Erythroblast (primary cell): Measurements from ENCODE around the gene EFCC1.

ENCODE experiments used
- GATA1 ChIP-seq: IDR thresholded peaks from 2 replicates; pipeline ENCODE4 v1.6.1; 2011; ENCODE audit warnings: low read depth, mild to moderate bottlenecking, control low read depth, low read length, moderate library complexity
- POLR2A ChIP-seq: IDR thresholded peaks from 2 replicates; pipeline ENCODE4 v1.6.1; 2011; ENCODE audit warnings: mild to moderate bottlenecking, low read length

DNA sequence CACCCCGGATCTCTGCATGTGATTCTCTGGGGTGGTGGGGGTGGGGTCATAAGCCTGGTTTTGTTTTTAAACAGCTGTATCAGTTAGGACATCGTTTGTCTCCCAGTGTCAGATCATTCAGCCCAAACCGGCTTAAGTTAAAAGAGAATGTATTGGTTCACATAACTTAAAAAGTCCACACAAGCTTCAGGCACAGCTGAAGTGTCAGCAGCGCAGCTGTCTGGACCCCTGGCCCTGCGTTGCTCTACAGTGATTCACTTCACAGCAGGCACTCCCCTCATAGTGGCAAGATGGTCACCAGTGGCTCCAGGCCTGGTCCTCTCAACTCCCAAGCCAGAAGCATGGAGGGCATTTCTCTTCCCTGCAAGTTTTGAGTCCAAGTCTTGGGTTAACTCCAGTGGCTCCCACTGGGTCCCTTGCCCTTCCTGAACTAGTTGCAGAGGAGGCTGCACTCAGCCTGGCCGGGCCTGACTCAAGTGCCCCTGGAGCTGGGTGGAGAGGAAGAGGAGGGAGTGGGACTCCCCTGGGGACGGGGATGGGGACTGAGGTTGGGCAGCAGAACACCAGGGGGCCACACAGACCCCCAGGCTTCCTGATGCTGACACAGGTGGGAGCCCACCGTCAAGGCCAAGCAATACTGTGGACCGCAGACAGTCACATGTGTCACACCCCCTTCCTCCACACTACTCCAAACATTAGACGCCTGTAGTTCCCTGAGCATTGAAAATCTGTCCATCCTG lies 30.5 kb downstream of the EFCC1 start:
- TF ChIP-seq POLR2A: no peak
- TF ChIP-seq GATA1: no peak
